Measurements from ENCODE around the gene VILL. TPM values are rescaled to one million over a fixed set of nuclear protein-coding genes. Genes with fewer than 3 reads are reported as not detected.

The VILL gene
- total and polyA plus RNA-seq, 2 of the 8 experiments (the other 6 are each of a cell fraction or from before 2014, with no cell fraction given), result 4.1 to 4.2 TPM

GRCh38 chr3:37971467-37971866 lies 19.1 kb upstream of the VILL start:
- Histone ChIP-seq H4K8ac (ENCODE audit: extremely low read depth, insufficient read depth, low read length) (no peak overlapping the region; the same call in 1 of the 2 replicates), H3K9me3 (ENCODE audit: insufficient read depth in 2 of 2, low read depth in 1 of 2, low read length in 1 of 2) (no peaks in the 10 kb centered on the region), H3K4me2 (ENCODE audit: insufficient read depth in 1 of 2, low read depth in 2 of 2, low read length in 2 of 2) (no peak overlapping the region), H2BK120ac (replicated peaks; ENCODE audit: low read depth, low read length) (no peak overlapping the region), H2BK20ac (ENCODE audit: low read length) (no peak overlapping the region), H3K79me2 (ENCODE audit: control insufficient read depth in 1 of 2, insufficient read depth in 2 of 2, low read length in 2 of 2) (no peaks in the 10 kb centered on the region), H2AFZ (ENCODE audit: low read length) (no peak overlapping the region), H3K9ac (replicated peaks in 1 of 4; ENCODE audit: extremely low read depth in 1 of 4, low read depth in 3 of 4, low read length in 3 of 4) (no peak overlapping the region), H3K27me3 (replicated peaks in 1 of 4; ENCODE audit: control insufficient read depth in 3 of 4, extremely low read depth in 1 of 4, insufficient read depth in 3 of 4, low read length in 3 of 4) (no peaks in the 10 kb centered on the region), H3K23ac (ENCODE audit: insufficient read length) (no peak overlapping the region), H3K4me3 (ENCODE audit: extremely low read depth in 1 of 4, insufficient read depth in 2 of 4, low read depth in 3 of 4, low read length in 4 of 4) (no peak overlapping the region), H3K4me1 (replicated peaks in 1 of 4; ENCODE audit: control insufficient read depth in 3 of 4, insufficient read depth in 4 of 4, low read length in 3 of 4) (peaks cover 0 to 3% (median 0%) of the 10 kb centered on the region in 4 experiments; a peak in 1 of 7 replicates), H2BK12ac (ENCODE audit: low read depth, low read length) (no peak overlapping the region), H4K20me1 (replicated peaks in 1 of 2; ENCODE audit: control insufficient read depth in 1 of 2, insufficient read depth in 2 of 2, low read length in 2 of 2) (peaks cover 0 to 2% of the 10 kb centered on the region in 2 experiments), H3K56ac (replicated peaks; ENCODE audit: insufficient read length, low read depth, low read length) (no peak overlapping the region), H3K18ac (ENCODE audit: extremely low read depth, low read length) (no peak overlapping the region), H3K4ac (replicated peaks; ENCODE audit: insufficient read length, low read depth, low read length) (no peak overlapping the region), H3K23me2 (ENCODE audit: low read depth, low read length) (no peaks in the 10 kb centered on the region), H3K36me3 (ENCODE audit: control insufficient read depth in 2 of 4, insufficient read depth in 4 of 4, low read length in 3 of 4) (peaks cover 0 to 7% (median 2%) of the 10 kb centered on the region in 4 experiments; a peak in 4 of 8 replicates), H3K27ac (ENCODE audit: low read depth, low read length) (no peak overlapping the region), H4K91ac (replicated peaks; ENCODE audit: insufficient read length, low read length) (no peak overlapping the region), H4K5ac (ENCODE audit: insufficient read length, low read depth, low read length) (no peak overlapping the region), H3K79me1 (ENCODE audit: low read depth, low read length) (no peaks in the 10 kb centered on the region), H2AK5ac (ENCODE audit: low read depth, low read length) (no peak overlapping the region), H2BK15ac (ENCODE audit: low read length) (no peak overlapping the region), H3K14ac (ENCODE audit: insufficient read length) (no peak overlapping the region), H2BK5ac (ENCODE audit: low read depth, low read length) (no peak overlapping the region)
- TF ChIP-seq SIRT6 (IDR thresholded peaks at IDR 0.05; ENCODE audit: low read length) (no peak), YY1 (IDR thresholded peaks at IDR 0.05; ENCODE audit: low read depth, low read length) (no peak), BACH1 (IDR thresholded peaks at IDR 0.05; ENCODE audit: low read length) (no peak), BRCA1 (IDR thresholded peaks at IDR 0.05; ENCODE audit: low read depth, low read length) (no peak), KDM1A (IDR thresholded peaks at IDR 0.05; ENCODE audit: borderline replicate concordance, low read length) (no peak), GTF2F1 (IDR thresholded peaks at IDR 0.05; ENCODE audit: borderline replicate concordance, low read depth, low read length) (no peak), CHD2 (IDR thresholded peaks at IDR 0.05; ENCODE audit: low read length) (no peak), POLR2A (IDR thresholded peaks at IDR 0.05; ENCODE audit: control extremely low read depth in 1 of 2, low read depth in 2 of 2, low read length in 2 of 2) (no peak), EGR1 (IDR thresholded peaks at IDR 0.05; ENCODE audit: borderline replicate concordance, low read depth, low read length) (no peak), CREB1 (IDR thresholded peaks at IDR 0.05) (no peak), MAX (IDR thresholded peaks at IDR 0.05) (no peak)
- no peak for FAIRE-seq
- POLR2A ChIA-PET (ENCODE audit: partially characterized antibody), result interaction anchor here (1.6 kb wide), 1 partner anchor 13 kb away, joined by 7 read pairs; no protein-coding TSS in a partner anchor
- no peak for DNase-seq (ENCODE audit: low read depth in 1 of 2, low spot score in 2 of 2)
- CTCF ChIA-PET (ENCODE audit: partially characterized antibody), result interaction anchor here (0.9 to 8.3 kb wide), 2 partner anchors 15 to 97 kb away, joined by 3 to 134 read pairs; partner anchors contain the start of gene VILL
